HuH-7 (cell line): ENCODE results near the gene CHRNA10.
"Not testable (repeated sequence)": the region's sequence is repeated elsewhere in the genome, so short reads cannot be mapped to it uniquely, and the experiment has no call there.

Experiments used
- DNase-seq: peaks from one replicate; pipeline ENCODE4 v3.0.0; 2011; ENCODE audit warnings: low spot score

Gene CHRNA10

GRCh38 chr11:3665336-3666022, 5.7 kb downstream of the CHRNA10 start:
- no peak for DNase-seq

- DNase-seq: no peak
Measured at GRCh38 chr11:3664032-3664630, 7.1 kb downstream of the CHRNA10 start.

- no peak for DNase-seq
Measured at GRCh38 chr11:3662856-3663255, 8.3 kb downstream of the CHRNA10 start.

- no peak for DNase-seq
Measured at GRCh38 chr11:3660960-3661359, 10.2 kb downstream of the CHRNA10 start.

- no peak for DNase-seq
Measured at GRCh38 chr11:3659595-3660515, 11.3 kb downstream of the CHRNA10 start.

- no peak for DNase-seq
Measured at GRCh38 chr11:3658252-3658651, 12.9 kb downstream of the CHRNA10 start.

- DNase-seq: not testable (repeated sequence)
Measured at GRCh38 chr11:3657331-3657730, 13.9 kb downstream of the CHRNA10 start.

- DNase-seq: no peak
Measured at GRCh38 chr11:3655547-3655946, 15.6 kb downstream of the CHRNA10 start.

GRCh38 chr11:3652514-3652913, 18.7 kb downstream of the CHRNA10 start:
- DNase-seq: not testable (repeated sequence)

GRCh38 chr11:3649374-3649773, 21.8 kb downstream of the CHRNA10 start:
- not testable (repeated sequence) for DNase-seq

- not testable (repeated sequence) for DNase-seq
Measured at GRCh38 chr11:3648843-3649242, 22.3 kb downstream of the CHRNA10 start.

GRCh38 chr11:3645552-3645951, 25.6 kb downstream of the CHRNA10 start:
- no peak for DNase-seq

- DNase-seq: no peak
Measured at GRCh38 chr11:3644817-3645235, 26.4 kb downstream of the CHRNA10 start, which contains the start of gene ART1. Gene ART1 (plus strand): TSS chr11:3645128. CDS start chr11:3659214, 14,086 bp downstream.

- DNase-seq: not testable (repeated sequence)
Measured at GRCh38 chr11:3643102-3643546, 28.1 kb downstream of the CHRNA10 start.

- peak; percentile 84 for DNase-seq
Measured at GRCh38 chr11:3642071-3642951, 28.9 kb downstream of the CHRNA10 start.

GRCh38 chr11:3641701-3642070, 29.5 kb downstream of the CHRNA10 start, which contains the start of gene ART5:
Gene ART5 (minus strand): TSS chr11:3641992. CDS start chr11:3641862, 130 bp downstream.
- no peak for DNase-seq

- no peak for DNase-seq
Measured at GRCh38 chr11:3641191-3641590, 30.0 kb downstream of the CHRNA10 start.

GRCh38 chr11:3639841-3640240, 31.3 kb downstream of the CHRNA10 start:
- no peak for DNase-seq

- DNase-seq: no peak
Measured at GRCh38 chr11:3638513-3638912, 32.7 kb downstream of the CHRNA10 start.

GRCh38 chr11:3637201-3637600, 34.0 kb downstream of the CHRNA10 start:
- DNase-seq: no peak

- DNase-seq: no peak
Measured at GRCh38 chr11:3635641-3636375, 35.4 kb downstream of the CHRNA10 start.
